HG03108 (cell line): ENCODE measurements around the gene OSBPL6.
"Not testable (repeated sequence)": the region's sequence is repeated elsewhere in the genome, so short reads cannot be mapped to it uniquely, and the experiment has no call there.

Experiments used
- ATAC-seq: cut with Tn5 transposase; IDR thresholded peaks from one replicate; pipeline ENCODE4 v1.9.1; 2021; ENCODE audit warnings: moderate library complexity; ENCODE audit not compliant: unreplicated experiment

The OSBPL6 gene

DNA sequence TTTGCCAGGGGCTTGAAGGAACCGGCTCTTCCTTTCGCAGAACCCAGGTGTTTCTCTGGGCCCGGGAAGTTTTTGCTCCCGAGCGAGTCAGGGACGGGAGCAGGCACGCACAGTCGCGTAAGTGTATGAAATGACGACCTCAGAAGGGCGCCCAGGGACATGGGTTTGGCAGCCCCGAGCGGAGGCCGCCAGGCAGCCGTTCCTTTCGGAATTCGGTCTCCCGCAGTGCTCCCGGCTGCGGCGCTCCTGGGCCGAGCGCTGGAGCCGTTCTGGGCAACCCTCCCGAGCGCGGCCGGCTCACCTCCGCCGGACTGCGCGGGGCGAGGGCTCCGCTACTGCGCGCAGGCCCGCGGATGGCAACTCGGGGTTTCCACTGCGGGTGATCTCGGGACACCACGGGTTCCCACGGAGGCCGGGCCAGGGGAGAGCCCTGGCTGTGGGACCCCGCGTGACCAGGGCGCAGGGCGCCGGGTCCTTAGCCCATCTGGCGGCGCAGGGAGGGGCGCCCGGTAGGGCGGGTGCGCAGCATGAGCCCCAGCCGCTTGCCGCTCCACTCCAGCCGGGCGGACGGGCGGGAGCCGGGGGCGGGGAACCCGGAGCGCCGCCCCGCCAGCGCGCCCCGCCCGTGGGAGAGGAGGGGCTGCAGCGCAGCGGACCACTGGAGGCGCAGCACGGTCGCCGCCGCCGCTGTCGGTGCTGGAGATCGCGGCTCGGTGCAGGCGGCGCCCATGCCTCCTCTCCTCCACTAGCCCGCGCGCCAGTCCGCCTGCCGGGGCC lies at the start of gene OSBPL6:
OSBPL6 (plus strand) TSS at position 690 of the 777 bp plus-strand sequence. CDS start 111,673 bp downstream, outside the sequence.
- ATAC-seq, result peak; percentile 90

DNA sequence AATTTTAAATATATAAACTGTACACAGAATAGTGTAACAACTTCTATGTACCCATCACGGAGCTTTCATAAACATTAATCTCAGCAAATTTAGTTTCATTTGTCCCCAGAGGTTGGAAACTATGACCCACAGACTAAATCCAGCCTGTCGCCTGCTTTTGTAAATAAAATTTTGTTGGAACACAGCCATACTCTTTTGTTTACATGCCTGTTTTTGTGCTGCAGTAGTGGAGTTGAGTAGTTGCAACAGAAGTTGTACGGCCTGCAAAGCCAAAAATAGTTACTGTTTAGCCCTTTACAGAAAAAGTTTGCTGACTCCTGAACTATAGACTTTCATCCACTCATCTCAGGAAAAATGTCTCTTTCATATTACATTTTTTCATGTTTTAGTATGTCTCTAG lies 42.3 kb upstream of the OSBPL6 start:
- ATAC-seq, result no peak

DNA sequence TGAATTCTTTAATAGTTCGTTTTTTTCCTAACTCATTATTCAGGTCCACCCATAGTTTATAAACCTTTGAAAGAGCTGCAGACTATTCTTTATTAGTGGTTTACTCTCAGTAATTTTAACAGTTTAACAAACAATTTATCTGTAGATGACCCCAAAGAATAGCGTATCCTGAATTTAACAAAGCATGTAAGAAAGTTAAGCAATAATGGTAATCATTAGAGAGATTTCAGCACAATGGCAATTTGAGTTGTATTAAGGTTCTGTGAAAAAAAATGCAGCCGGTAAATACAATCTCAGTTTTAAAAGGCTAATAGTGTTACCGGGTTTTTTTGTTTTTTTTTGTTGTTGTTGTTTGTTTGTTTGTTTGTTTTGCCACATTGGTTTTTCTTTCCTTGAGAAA lies 41.8 kb upstream of the OSBPL6 start:
- no peak for ATAC-seq

DNA sequence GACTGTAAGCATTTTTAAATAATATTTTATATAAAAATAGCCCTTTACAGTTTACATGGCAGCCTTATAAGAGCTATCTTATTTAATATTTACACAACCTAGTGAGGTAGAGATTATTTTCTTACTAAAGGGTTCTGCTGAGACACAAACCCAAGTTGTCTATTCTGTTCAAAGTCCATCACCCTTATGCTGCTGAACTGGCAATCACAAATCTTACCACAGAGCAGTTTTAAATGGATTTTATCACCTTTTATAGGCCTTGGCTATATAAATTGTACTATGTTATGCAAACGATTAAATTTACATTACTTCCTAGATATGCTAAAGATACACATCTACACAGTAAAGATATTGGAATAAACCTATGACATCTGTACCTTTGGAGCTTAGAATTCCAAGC lies 41.3 kb upstream of the OSBPL6 start:
- ATAC-seq, result no peak

DNA sequence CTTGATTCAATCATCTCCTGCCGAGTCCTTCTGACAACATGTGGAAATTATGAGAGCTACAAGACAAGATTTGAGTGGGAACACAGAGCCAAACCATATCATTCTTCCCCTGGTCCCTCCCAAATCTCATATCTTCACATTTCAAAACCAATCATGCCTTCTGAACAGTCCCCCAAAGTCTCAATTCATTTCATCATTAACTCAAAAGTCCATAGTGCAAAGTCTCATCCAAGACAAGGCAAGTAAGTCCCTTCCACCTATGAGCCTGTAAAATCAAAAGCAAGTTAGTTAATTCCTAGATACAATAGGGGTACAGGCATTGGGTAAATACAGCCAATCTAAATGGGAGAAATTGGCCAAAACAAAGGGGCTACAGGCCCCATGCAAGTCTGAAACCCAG lies 40.4 kb upstream of the OSBPL6 start:
- not testable (repeated sequence) for ATAC-seq

DNA sequence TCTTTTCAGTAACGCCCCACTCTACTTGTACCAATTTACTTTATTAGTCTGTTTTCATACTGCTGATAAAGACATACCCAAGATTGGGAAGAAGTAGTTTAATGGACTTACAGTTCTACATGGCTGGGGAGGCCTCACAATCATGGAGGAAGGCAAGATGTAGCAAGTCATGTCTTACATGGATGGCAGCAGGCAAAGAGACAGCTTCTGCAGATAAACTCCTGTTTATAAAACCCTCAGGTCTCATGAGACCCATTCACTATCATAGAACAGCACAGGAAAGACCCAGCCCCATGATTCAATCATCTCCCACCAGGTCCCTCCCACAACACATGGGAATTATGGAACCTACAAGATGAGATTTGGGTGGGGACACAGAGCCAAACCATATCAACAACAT lies 38.8 kb upstream of the OSBPL6 start:
- no peak for ATAC-seq

DNA sequence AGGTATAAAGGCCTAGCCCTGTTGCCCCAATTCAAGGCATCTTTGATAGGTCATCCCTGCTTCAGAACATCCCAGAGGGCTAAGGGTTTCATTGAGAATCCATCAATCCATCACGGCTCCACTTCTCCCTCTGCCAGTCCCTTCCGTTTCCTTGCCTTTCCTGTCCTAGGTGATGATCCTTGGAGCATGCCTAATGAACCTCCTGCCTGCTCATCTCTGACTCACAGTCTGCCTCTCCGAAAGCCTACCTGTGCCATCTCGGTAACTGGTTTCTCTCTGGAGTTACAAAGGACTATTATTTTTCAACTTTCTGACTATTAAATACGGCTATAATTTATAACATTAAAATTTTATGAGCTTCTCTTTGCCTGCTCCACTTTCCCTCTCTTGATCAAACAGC lies 36.7 kb upstream of the OSBPL6 start:
- ATAC-seq, result no peak

DNA sequence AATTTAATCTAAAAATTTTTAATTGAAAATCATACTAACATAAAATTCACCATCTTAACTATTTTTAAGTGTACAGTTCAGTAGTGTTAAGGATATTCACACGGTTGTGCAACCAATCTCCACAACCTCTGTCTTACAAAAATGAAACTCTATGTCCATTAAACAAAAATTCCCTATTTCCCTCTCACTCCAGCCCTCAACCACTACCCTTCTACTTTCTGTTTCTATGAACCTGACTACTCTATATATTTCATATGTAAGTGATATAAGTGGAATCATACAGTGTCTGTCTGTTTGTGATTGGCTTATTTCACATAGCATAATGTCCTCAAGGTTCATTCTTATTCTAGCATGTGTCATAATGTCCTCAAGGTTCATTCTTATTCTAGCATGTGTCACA lies 34.3 kb upstream of the OSBPL6 start:
- no peak for ATAC-seq

DNA sequence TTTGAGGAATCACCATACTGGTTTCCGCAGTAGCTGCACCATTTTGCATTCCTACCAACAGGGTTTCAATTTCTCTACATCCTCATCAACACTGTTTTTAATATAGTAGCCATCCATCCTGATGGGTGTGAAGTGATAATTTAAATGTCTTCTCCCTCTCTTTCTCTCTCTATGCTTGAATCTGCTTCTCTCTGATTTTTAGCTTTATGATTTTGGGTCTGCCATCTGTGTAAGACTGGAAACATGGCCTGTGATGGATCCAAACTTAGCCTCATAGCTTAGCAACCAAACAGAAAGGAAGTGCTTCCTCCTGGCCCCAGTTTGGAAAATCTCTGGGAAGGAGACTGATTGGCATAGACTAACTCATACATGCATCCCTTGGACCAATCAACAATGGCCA lies 33.7 kb upstream of the OSBPL6 start:
- no peak for ATAC-seq

DNA sequence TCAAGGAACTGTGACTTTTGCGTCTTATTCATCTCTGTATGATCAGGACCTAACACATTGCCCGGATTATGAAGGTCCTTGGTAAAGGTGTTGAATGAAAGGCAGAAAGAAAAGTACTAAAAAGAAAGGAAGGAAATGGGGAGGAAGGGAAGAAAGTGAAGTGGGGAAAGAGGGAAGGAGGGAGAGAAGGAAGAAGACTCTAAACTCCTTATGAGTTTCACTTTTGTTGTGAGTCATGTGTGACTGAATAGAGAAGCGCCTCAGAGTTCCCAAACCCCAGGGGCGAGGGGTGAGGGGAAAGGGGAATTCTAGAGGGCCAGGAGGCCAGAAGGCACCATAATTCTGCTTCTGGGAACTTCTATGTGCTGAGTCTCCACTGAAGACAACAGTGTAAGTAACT lies 30.9 kb upstream of the OSBPL6 start:
- no peak for ATAC-seq

DNA sequence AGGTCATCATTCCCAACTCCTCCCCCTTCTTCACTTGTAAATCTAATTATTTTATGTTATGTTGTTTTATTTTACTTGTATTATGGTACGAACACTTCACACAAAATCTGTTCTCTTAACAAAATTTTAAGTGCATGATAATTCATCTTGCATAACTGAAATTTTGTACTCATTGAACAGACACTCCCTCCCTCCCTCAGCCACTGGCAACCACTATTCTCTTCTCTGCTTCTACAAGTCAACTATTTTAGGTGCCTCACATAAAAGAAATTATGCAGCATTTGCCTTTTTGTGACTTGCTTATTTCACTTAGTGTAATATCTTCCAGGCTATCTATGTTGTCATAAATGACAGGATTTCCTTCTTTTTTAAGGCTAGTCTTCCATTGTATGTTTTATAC lies 30.4 kb upstream of the OSBPL6 start:
- ATAC-seq, result no peak

DNA sequence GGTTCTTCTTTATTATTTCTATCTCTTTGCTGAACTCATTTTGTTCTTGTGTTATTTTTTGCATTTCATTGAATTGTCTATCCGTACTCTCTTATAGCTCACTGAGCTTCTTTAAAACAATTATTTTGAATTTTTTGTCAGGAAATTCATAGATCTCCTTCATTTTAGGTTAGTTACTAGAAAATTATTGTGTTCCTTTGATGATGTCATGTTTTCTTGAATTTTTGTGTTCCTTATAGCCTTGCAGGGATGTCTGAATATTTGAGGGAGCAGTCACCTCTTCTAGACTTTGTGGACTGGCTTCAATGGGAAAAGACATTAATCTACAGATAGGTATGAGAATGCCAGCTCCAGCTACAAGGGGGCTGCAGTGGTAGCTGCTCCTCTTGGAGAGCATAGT lies 20.7 kb upstream of the OSBPL6 start:
- ATAC-seq, result no peak

DNA sequence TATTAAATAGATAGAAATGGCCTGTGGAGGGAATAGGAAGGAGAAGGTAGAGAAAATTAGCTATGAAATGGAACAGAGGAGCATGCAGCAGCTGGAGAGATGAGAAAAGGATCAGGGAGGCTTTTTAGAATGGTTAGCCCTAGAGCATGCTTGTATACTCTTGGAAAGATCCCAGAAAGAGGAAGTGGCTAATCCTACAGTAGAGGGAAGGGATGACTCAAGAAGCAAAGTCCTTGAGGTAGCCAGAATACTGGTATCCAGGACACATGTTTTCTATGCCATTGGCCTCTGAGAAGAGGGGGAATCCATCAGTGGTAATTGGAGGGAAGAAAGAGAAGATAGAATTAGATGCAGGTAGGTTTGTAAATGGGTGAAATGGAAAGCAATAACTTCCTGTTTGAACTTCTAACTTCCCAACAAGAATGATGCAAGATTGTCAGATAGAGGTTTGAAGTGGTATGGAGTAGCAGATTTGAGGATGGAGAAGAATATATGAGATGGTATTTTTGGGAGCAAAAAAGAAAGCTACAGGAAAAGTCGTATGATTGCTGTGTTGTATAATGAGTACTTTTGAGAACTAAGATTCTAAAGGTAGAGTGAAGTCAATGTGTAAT lies 17.1 kb upstream of the OSBPL6 start:
- ATAC-seq, result no peak

DNA sequence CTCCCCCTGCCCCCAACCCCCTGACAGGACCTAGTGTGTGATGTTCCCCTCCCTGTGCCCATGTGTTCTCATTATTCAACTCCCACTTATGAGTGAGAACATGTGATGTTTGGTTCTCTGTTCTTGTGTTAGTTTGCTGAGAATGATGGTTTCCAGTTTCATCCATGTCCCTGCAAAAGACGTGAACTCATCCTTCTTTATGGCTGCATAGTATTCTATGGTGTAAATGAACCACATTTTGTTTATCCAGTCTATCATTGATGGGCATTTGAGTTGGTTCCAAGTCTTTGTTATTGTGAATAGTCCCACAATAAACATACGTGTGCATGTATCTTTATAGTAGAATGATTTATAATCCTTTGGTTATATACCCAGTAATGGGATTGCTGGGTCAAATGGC lies 13.7 kb upstream of the OSBPL6 start:
- ATAC-seq, result not testable (repeated sequence)

DNA sequence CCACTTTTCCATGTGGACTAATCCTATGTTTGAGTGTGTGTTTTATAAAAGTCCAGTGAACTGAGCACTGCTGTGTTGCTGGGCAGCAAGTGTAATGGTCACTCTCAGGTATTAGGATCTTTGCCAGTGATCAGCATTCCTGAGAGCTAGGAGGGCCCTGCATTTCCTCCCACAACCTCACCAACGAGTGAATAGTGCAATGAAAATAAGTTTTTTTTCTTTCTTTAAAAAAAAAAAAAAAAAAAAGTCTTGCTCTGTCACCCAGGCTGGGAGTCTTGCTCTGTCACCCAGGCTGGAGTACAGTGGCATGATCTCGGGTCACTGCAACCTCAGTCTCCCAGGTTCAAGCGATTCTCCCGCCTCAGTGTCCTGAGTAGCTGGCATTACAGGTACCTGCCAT lies 6.5 kb upstream of the OSBPL6 start:
- no peak for ATAC-seq

DNA sequence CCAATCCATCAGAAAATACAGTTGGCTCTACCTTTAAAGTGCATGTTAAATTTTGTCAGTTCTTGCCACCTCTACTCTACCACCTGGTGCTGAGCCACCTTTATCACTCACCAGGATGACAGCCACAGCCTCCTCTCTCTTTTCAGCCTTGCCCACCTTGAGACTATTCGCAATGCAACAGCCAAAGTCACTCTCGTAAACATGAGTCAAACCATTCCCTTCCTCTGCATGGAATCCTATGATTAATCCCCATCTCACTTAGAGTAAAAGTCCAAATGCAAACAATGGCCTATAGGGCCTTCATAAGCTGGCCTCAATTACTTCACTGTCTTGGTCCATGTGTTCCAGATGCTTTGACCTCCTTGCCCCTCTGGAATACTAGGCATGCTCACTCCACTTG lies 5.8 kb upstream of the OSBPL6 start:
- ATAC-seq, result no peak

DNA sequence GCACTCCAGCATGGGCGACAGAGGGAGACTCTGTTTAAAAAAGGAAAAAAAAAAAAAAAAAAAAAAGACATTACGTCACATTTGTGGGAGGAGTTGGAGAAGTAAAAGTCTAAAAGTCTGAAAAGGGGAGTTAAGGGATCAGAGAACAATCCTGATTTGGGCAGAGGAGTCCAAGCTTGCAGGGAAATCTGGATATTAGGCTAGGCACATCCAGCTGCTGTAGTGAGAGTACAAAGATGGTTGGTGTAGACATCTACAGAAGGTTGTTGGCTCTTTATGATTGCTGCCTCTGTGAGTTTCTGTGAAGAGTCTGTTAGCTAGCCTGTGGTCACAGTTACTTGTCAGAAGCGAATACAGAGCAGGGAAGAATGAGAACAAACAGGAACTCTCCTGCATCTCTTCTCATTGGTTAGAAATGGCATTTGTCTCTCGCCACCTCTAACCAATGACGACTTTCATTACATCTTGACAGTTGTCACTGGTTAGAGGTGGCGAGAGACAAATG lies 3.3 kb upstream of the OSBPL6 start:
- ATAC-seq, result no peak

DNA sequence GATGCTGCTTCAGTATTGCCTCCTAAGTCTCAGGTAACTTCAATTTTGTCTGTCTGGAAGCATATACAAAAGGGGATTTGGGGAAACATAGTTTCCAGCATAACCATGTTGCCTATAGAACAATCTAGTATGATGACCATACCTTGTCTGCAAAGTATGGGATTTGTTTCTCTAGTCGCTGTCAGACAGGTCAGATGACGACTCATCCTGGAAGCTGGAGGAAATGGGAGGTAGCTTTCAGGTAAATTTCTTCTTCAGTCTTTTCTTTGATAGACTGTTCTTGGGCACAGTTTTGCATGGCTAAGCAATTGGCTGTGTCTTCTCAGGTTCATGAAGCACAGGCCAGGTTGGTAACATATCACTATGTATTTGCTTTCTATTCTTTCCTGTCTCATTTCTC lies 2.8 kb upstream of the OSBPL6 start:
- no peak for ATAC-seq

DNA sequence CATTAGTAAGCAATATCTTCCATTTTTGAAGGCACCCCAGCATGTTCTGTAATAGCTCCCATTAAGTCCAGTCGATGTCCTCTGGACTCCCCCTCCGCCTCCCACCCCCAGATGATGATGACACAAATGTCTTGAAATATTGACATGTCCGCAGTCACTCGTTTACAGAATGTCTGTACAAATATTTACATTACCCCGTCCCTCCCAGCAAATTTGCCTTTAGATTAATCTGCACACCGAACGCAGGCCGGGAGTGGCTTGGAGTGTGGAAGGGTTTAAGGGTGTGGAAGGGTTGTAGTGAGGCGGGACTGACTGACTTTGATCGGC lies 853 bp upstream of the OSBPL6 start:
- ATAC-seq, result no peak

DNA sequence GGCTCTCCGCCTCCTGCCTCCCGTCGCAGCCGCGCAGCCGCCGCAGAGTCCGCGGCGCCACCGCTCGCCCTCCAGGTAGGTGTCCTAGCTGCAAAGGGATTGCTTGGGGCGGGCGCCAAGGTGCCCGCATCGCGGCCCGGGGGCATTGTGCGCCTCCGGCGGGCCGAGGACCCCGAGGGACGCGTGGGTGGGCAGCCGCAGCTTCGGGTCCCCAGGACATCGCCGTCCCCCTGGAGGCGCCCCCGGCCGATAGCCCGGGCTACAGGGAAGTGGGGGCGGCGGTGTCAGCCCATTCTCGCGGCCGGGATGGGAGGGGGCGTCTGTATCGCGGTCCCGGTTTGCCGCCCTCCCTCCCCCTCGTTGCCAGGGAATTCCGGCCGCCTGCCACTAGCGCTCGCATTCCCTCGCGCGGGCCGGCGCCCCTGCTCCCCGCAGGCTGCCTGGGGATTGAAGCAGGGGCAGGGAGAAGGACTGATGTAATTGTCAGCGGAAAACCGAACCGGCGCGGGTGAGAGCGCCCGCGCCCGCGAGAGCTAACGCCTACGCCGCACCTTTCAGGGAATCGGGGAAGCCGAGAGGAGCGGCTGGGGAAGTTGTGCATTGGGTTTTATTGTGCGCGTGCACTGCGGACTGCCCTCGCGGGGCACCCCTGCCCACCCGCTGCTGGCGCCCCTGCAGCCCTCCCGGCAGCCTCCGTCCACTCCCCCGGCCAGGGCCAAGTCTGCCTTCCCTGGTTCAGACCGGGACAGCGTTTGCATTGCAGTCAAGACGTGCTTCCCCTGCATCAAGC lies 483 bp downstream of the OSBPL6 start:
- ATAC-seq, result peak; percentile 1

DNA sequence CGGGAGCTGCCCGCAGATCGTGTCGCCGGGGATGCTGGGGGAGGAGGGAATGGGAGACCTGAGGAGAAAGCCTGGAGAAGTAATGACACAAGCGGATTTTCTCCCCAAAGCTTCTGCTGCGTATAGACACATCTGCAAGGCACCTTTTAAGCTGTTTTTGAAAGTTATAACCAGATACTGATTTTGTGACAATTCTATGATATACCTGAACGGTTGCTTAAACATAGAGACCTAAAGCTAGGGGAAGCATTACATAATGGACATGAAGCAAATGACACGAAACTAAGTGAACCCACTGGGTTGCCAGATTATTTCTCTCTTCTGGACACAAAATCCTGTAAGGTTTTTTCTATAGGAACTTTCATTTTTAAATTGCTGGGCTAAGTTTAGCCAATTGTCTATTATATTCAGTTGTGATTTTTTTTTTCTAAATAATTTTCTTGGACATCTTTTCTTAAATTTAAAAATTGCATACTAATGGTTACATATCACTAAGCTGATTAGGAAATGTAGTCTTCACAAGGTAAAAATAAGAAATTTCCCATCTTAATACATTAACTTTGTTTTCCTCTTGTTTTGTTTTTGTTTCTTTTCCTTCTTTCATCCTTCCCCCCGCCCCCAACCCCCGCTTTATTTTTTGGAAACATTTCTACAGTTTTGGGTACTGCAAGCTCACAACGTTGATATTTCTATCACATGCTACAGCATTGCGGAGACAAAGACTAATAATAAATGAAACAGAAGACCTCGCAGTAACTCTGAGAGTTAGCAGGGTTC lies 1.3 kb downstream of the OSBPL6 start:
- ATAC-seq, result no peak
